Measurements from ENCODE around the gene MRPL46. TPM values are rescaled to one million over a fixed set of nuclear protein-coding genes. Genes with fewer than 3 reads are reported as not detected.
A peak's percentile ranks its signal among the peaks of the same experiment; 100 is the strongest.

Gene MRPL46
- total and polyA plus RNA-seq, 2 experiments from 2014 or later, result 20.9 to 39.1 TPM

DNA sequence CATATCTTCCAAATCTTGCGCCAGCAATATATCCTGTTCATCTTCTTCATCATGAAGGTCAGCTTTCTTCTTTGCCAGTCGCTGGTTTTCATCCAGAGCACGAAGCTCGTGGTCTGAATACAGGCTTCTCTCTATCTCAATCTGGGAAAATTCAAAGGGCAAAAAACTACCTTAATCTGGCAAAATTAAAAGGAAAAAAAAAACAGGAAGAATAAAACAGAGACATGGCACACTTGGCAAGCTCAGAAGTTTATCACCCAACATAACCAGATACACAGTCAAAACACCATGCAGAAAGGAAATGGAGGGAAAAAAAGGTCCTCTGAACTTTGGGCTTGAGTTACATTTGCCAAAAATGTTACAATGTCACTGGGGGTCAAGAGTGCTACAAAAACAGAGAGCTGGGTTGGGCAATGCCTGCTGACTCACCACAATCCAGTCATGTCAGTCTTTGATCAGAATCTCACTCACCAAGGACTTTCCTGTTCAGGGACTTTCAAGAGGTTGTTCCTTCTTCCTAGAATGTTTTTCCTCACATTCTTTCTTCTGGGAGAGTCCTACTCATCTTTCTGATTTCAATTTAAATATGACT, 1.5 kb downstream of the MRPL46 start:
- H3K27me3 Mint-ChIP-seq (ENCODE audit: insufficient read depth, low read depth, poor library complexity), result peaks cover 6% of the 10 kb centered on the region
- no peak for DNase-seq (ENCODE audit: low spot score)
- H3K27ac Mint-ChIP-seq, result no peak overlapping the region
- no peaks in the 10 kb centered on the region; the same call in 2 of the 3 replicates for H3K9me3 Mint-ChIP-seq
- Histone ChIP-seq H3K9me2 (ENCODE audit: insufficient read depth) (no peaks in the 10 kb centered on the region), H3K36me3 (ENCODE audit: insufficient read depth) (peaks cover 33% of the 10 kb centered on the region), H3K4me1 (ENCODE audit: insufficient read depth) (peaks cover 9% of the 10 kb centered on the region; the same call in 1 of the 2 replicates), H2AFZ (no peak overlapping the region), H4K20me1 (replicated peaks; ENCODE audit: insufficient read depth) (peaks cover 8% of the 10 kb centered on the region; the same call in 1 of the 2 replicates), H3F3A (replicated peaks; ENCODE audit: low read depth) (no peaks in the 10 kb centered on the region), H3K4me3 (peak overlapping the region; percentile 91; the same call in 1 of the 2 replicates), H3K79me2 (replicated peaks; ENCODE audit: insufficient read depth) (peaks cover 43% of the 10 kb centered on the region), H3K27ac (ENCODE audit: low read depth) (0 out of 2 replicates have a peak overlapping the region, but pooled peaks have one; percentile 1), H3K4me2 (peak overlapping the region; percentile 94), H3K27me3 (ENCODE audit: insufficient read depth) (no peaks in the 10 kb centered on the region)
- peaks cover 27% of the 10 kb centered on the region for H3K36me3 Mint-ChIP-seq (ENCODE audit: low read depth)
- TF ChIP-seq, protein P1, sequence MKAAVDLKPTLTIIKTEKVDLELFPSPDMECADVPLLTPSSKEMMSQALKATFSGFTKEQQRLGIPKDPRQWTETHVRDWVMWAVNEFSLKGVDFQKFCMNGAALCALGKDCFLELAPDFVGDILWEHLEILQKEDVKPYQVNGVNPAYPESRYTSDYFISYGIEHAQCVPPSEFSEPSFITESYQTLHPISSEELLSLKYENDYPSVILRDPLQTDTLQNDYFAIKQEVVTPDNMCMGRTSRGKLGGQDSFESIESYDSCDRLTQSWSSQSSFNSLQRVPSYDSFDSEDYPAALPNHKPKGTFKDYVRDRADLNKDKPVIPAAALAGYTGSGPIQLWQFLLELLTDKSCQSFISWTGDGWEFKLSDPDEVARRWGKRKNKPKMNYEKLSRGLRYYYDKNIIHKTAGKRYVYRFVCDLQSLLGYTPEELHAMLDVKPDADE (IDR thresholded peaks at IDR 0.05), result no peak
- TF ChIP-seq EZH2phosphoT487 (IDR thresholded peaks at IDR 0.05; ENCODE audit: unreplicated experiment), result no peak
- no peak for TF ChIP-seq REST (IDR thresholded peaks at IDR 0.05; ENCODE audit: unreplicated experiment)
- TF ChIP-seq CTCF (conservative IDR thresholded peaks at IDR 0.05; ENCODE audit: low read depth in 2 of 2), result no peak
- TF ChIP-seq ZNF114 (CRISPR knock-in tag; IDR thresholded peaks at IDR 0.05), result no peak
- no peak for TF ChIP-seq JUNB (IDR thresholded peaks at IDR 0.05; ENCODE audit: unreplicated experiment)
- TF ChIP-seq EZH2 (IDR thresholded peaks at IDR 0.05; ENCODE audit: low read depth, unreplicated experiment), result no peak
- TF ChIP-seq, protein P2, sequence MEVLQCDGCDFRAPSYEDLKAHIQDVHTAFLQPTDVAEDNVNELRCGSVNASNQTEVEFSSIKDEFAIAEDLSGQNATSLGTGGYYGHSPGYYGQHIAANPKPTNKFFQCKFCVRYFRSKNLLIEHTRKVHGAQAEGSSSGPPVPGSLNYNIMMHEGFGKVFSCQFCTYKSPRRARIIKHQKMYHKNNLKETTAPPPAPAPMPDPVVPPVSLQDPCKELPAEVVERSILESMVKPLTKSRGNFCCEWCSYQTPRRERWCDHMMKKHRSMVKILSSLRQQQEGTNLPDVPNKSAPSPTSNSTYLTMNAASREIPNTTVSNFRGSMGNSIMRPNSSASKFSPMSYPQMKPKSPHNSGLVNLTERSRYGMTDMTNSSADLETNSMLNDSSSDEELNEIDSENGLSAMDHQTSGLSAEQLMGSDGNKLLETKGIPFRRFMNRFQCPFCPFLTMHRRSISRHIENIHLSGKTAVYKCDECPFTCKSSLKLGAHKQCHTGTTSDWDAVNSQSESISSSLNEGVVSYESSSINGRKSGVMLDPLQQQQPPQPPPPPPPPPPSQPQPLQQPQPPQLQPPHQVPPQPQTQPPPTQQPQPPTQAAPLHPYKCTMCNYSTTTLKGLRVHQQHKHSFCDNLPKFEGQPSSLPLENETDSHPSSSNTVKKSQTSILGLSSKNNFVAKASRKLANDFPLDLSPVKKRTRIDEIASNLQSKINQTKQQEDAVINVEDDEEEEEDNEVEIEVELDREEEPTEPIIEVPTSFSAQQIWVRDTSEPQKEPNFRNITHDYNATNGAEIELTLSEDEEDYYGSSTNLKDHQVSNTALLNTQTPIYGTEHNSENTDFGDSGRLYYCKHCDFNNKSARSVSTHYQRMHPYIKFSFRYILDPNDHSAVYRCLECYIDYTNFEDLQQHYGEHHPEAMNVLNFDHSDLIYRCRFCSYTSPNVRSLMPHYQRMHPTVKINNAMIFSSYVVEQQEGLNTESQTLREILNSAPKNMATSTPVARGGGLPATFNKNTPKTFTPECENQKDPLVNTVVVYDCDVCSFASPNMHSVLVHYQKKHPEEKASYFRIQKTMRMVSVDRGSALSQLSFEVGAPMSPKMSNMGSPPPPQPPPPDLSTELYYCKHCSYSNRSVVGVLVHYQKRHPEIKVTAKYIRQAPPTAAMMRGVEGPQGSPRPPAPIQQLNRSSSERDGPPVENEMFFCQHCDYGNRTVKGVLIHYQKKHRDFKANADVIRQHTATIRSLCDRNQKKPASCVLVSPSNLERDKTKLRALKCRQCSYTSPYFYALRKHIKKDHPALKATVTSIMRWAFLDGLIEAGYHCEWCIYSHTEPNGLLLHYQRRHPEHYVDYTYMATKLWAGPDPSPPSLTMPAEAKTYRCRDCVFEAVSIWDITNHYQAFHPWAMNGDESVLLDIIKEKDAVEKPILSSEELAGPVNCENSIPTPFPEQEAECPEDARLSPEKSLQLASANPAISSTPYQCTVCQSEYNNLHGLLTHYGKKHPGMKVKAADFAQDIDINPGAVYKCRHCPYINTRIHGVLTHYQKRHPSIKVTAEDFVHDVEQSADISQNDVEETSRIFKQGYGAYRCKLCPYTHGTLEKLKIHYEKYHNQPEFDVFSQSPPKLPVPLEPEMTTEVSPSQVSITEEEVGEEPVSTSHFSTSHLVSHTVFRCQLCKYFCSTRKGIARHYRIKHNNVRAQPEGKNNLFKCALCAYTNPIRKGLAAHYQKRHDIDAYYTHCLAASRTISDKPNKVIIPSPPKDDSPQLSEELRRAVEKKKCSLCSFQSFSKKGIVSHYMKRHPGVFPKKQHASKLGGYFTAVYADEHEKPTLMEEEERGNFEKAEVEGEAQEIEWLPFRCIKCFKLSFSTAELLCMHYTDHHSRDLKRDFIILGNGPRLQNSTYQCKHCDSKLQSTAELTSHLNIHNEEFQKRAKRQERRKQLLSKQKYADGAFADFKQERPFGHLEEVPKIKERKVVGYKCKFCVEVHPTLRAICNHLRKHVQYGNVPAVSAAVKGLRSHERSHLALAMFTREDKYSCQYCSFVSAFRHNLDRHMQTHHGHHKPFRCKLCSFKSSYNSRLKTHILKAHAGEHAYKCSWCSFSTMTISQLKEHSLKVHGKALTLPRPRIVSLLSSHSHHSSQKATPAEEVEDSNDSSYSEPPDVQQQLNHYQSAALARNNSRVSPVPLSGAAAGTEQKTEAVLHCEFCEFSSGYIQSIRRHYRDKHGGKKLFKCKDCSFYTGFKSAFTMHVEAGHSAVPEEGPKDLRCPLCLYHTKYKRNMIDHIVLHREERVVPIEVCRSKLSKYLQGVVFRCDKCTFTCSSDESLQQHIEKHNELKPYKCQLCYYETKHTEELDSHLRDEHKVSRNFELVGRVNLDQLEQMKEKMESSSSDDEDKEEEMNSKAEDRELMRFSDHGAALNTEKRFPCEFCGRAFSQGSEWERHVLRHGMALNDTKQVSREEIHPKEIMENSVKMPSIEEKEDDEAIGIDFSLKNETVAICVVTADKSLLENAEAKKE (CRISPR knock-in tag; IDR thresholded peaks at IDR 0.05), result no peak
- TF ChIP-seq CREB1 (CRISPR knock-in tag; IDR thresholded peaks at IDR 0.05; ENCODE audit: low read depth), result no peak
- no peak for TF ChIP-seq ZNF331 (CRISPR knock-in tag; IDR thresholded peaks at IDR 0.05; ENCODE audit: low read depth)
- TF ChIP-seq NANOG (IDR thresholded peaks at IDR 0.05; ENCODE audit: borderline replicate concordance), result no peak
- TF ChIP-seq STAT1 (IDR thresholded peaks at IDR 0.05; ENCODE audit: unreplicated experiment), result no peak
- TF ChIP-seq POLR2AphosphoS5 (IDR thresholded peaks at IDR 0.05; ENCODE audit: low read depth), result no peak
- H3K4me3 Mint-ChIP-seq, result peak overlapping the region; percentile 99
- peaks cover 14% of the 10 kb centered on the region; the same call in 2 of the 3 replicates for H3K4me1 Mint-ChIP-seq
- ATAC-seq, result no peak
